ENCODE measurements around the gene HACL1.
A peak's percentile ranks its signal among the peaks of the same experiment; 100 is the strongest.
"Not testable (repeated sequence)": the region's sequence is repeated elsewhere in the genome, so short reads cannot be mapped to it uniquely, and the experiment has no call there.

The HACL1 gene

DNA sequence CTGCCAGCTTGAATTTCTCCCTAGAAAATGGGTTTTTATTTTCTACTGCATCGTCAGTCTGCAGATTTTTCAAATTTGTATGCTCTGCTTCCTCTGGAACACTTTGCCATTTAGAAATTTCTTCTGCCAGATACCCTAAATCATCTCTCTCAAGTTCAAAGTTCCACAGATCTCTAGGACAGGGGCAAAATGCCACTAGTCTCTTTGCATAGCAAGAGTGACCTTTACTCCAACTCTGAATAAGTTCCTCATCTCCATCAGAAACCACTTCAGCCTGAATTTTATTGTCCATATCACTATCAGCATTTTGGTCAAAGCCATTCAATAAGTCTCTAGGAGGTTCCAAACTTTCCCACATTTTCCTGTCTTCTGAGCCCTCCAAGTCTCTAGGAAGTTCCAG, 3.2 kb upstream of the HACL1 start:
- not testable (repeated sequence) for H3K9me3 ChIP-seq (ENCODE audit: control insufficient read depth, insufficient read depth, low read length); H3K4me3 ChIP-seq (ENCODE audit: low read depth, low read length); H3K9ac ChIP-seq (ENCODE audit: low read depth, low read length); H3K27me3 ChIP-seq (ENCODE audit: control insufficient read depth, insufficient read depth, low read length); H3K27ac ChIP-seq (ENCODE audit: low read depth, low read length); H3K36me3 ChIP-seq (ENCODE audit: control insufficient read depth, insufficient read depth, low read length)
- H3K4me1 ChIP-seq (ENCODE audit: control insufficient read depth, insufficient read depth, low read length), result peaks cover 11% of the 10 kb centered on the region; the same call in 1 of the 2 replicates

DNA sequence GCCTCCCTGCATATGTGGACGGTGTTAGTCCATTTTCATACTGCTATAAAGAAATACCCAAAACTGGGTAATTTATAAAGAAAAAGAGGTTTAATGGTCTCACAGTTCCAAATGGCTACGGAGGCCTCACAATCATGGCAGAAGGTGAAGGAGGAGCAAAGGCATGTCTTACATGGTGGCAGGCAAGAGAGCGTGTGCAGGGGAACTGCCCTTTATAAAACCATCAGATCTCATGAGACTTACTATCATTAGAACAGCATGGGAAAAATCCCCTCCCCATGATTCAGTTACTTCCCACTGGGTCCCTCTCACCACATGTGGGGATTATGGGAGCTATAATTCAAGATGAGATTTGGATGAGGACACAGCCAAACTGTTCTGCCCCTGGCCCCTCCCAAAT, 1.4 kb upstream of the HACL1 start:
- peak overlapping the region; percentile 91 for H3K4me3 ChIP-seq (ENCODE audit: low read depth, low read length)
- not testable (repeated sequence) for H3K9ac ChIP-seq (ENCODE audit: low read depth, low read length); H3K9me3 ChIP-seq (ENCODE audit: control insufficient read depth, insufficient read depth, low read length); H3K27ac ChIP-seq (ENCODE audit: low read depth, low read length); H3K27me3 ChIP-seq (ENCODE audit: control insufficient read depth, insufficient read depth, low read length)
- H3K4me1 ChIP-seq (ENCODE audit: control insufficient read depth, insufficient read depth, low read length), result peaks cover 11% of the 10 kb centered on the region; the same call in 1 of the 2 replicates
- H3K36me3 ChIP-seq (ENCODE audit: control insufficient read depth, insufficient read depth, low read length), result peaks cover 24% of the 10 kb centered on the region

DNA sequence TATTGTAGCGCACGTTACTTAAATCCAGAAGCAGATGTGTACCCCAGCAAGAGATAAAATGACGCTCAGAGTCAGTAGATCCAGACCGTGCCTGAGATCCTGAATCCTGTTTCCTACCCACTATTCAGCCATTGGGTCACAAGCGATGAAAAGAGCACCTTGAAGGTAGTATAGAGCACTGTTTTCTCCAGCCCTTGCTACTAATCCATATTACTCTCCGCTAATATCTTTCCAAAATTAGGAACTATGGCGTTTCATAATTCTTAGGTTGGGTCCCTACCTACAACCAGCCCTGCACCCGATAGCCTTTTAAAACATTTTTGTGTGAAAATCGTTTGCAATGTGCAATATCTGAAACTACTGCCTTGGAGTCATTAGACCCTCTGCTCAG, 772 bp upstream of the HACL1 start:
- Histone ChIP-seq H3K9me3 (ENCODE audit: control insufficient read depth, insufficient read depth, low read length) (no peaks in the 10 kb centered on the region), H3K27ac (ENCODE audit: low read depth, low read length) (peak overlapping the region; percentile 98), H3K36me3 (ENCODE audit: control insufficient read depth, insufficient read depth, low read length) (peaks cover 31% of the 10 kb centered on the region), H3K27me3 (ENCODE audit: control insufficient read depth, insufficient read depth, low read length) (no peaks in the 10 kb centered on the region), H3K4me1 (ENCODE audit: control insufficient read depth, insufficient read depth, low read length) (peaks cover 6% of the 10 kb centered on the region; the same call in 1 of the 2 replicates), H3K9ac (ENCODE audit: low read depth, low read length) (peak overlapping the region; percentile 92), H3K4me3 (ENCODE audit: low read depth, low read length) (peak overlapping the region; percentile 91)

DNA sequence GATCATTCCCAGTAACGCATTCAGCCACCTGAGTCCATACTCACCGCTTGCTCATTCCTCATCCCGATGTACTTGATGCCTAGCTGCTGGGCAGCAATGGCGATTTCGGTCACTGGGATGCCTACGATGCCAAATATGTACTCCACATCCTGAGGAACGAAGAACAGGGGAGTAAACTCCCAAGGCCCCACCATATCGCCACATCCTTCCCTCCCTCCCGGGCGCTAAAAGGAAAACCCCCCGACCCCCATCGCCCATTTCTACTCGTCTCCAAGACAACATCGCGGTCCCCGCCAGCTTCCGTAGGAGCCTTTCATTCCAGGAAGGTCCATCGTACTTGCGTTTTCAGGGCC, 347 bp downstream of the HACL1 start:
- Histone ChIP-seq H3K27ac (ENCODE audit: low read depth, low read length) (peak overlapping the region; percentile 98), H3K36me3 (ENCODE audit: control insufficient read depth, insufficient read depth, low read length) (peaks cover 41% of the 10 kb centered on the region), H3K27me3 (ENCODE audit: control insufficient read depth, insufficient read depth, low read length) (no peaks in the 10 kb centered on the region), H3K4me3 (ENCODE audit: low read depth, low read length) (peak overlapping the region; percentile 91), H3K9me3 (ENCODE audit: control insufficient read depth, insufficient read depth, low read length) (no peaks in the 10 kb centered on the region), H3K4me1 (ENCODE audit: control insufficient read depth, insufficient read depth, low read length) (no peaks in the 10 kb centered on the region), H3K9ac (ENCODE audit: low read depth, low read length) (peak overlapping the region; percentile 80)

DNA sequence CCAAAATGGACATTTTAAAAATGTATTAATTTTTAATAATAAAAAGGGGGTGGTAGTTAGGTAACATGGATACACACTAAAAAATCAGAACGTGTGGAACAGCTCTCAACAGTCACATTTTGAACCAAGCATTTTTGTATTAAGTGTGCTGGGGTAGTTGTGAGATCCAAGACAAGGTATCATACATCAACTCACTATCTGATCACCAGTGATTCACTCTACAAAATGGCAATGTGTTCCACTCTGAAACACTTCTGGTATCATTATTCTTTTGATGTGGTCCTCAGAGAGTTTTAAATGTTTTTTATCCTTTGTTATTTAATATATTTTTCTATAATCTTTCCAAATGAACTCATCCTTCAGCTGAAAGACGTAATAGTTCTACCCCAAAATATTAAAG, 5.4 kb downstream of the HACL1 start:
- peaks cover 63% of the 10 kb centered on the region for H3K36me3 ChIP-seq (ENCODE audit: control insufficient read depth, insufficient read depth, low read length)
- H3K4me3 ChIP-seq (ENCODE audit: low read depth, low read length), result no peak overlapping the region
- H3K9me3 ChIP-seq (ENCODE audit: control insufficient read depth, insufficient read depth, low read length), result 0 out of 2 replicates have a peak, but pooled peaks cover 2% of the 10 kb centered on the region
- no peak overlapping the region for H3K27ac ChIP-seq (ENCODE audit: low read depth, low read length)
- no peaks in the 10 kb centered on the region for H3K4me1 ChIP-seq (ENCODE audit: control insufficient read depth, insufficient read depth, low read length)
- no peaks in the 10 kb centered on the region for H3K27me3 ChIP-seq (ENCODE audit: control insufficient read depth, insufficient read depth, low read length)
- H3K9ac ChIP-seq (ENCODE audit: low read depth, low read length), result no peak overlapping the region

DNA sequence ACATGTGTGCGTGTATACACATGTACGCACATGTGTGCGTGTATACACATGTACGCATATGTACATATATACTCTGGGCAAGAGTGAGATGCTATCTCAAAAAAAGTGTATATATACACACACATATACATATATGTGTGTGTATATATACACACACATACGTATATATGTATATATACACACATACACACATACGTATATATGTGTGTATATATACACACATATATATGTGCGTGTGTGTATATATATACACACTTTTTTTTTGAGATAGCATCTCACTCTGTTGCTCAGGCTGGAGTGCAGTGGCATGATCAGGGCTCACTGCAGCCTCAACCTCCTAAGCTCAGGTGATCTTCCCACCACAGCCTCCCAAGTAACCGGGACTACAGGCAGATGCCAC, 8.4 kb downstream of the HACL1 start:
- no peak overlapping the region for H3K9ac ChIP-seq (ENCODE audit: low read depth, low read length)
- no peak overlapping the region for H3K27ac ChIP-seq (ENCODE audit: low read depth, low read length)
- H3K9me3 ChIP-seq (ENCODE audit: control insufficient read depth, insufficient read depth, low read length), result 0 out of 2 replicates have a peak, but pooled peaks cover 2% of the 10 kb centered on the region
- peaks cover 63% of the 10 kb centered on the region for H3K36me3 ChIP-seq (ENCODE audit: control insufficient read depth, insufficient read depth, low read length)
- H3K4me3 ChIP-seq (ENCODE audit: low read depth, low read length), result no peak overlapping the region
- no peaks in the 10 kb centered on the region for H3K4me1 ChIP-seq (ENCODE audit: control insufficient read depth, insufficient read depth, low read length)
- no peaks in the 10 kb centered on the region for H3K27me3 ChIP-seq (ENCODE audit: control insufficient read depth, insufficient read depth, low read length)

DNA sequence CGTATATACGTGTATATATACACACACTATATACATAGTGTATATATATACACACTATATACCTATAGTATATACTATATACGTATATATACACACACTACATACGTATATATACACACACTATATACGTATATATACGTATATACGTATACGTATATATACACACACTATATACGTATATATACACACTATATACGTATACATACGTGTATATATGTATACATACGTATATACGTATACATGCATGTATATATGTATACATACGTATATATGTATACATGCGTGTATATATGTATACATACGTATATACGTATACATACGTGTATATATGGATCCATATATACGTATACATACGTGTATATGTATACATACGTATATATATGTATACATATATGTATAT, 9.4 kb downstream of the HACL1 start:
- Histone ChIP-seq H3K27ac (ENCODE audit: low read depth, low read length) (no peak overlapping the region), H3K9me3 (ENCODE audit: control insufficient read depth, insufficient read depth, low read length) (0 out of 2 replicates have a peak, but pooled peaks cover 2% of the 10 kb centered on the region), H3K9ac (ENCODE audit: low read depth, low read length) (no peak overlapping the region), H3K4me1 (ENCODE audit: control insufficient read depth, insufficient read depth, low read length) (no peaks in the 10 kb centered on the region), H3K36me3 (ENCODE audit: control insufficient read depth, insufficient read depth, low read length) (peaks cover 57% of the 10 kb centered on the region), H3K27me3 (ENCODE audit: control insufficient read depth, insufficient read depth, low read length) (no peaks in the 10 kb centered on the region), H3K4me3 (ENCODE audit: low read depth, low read length) (no peak overlapping the region)

DNA sequence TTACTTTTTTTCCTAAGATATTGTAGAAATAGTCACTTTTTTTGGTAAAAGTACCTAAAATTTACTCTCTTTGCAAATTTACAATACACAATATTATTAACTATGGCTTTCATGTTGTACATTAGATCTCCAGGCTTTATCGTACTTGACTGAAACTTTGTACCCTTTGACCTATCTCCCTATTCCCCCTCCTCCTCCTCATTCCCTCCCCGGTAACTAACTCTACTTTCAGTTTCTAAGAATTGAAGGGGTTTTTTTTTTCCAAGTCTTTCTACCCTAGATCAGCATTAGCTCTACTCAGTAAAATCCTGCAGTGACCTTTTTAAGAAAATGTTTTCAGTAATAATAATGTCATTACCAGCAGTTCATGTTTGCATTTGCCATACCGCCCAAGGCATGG, 10.1 kb downstream of the HACL1 start:
- Histone ChIP-seq H3K9me3 (ENCODE audit: control insufficient read depth, insufficient read depth, low read length) (0 out of 2 replicates have a peak, but pooled peaks cover 2% of the 10 kb centered on the region), H3K4me3 (ENCODE audit: low read depth, low read length) (no peak overlapping the region), H3K27me3 (ENCODE audit: control insufficient read depth, insufficient read depth, low read length) (no peaks in the 10 kb centered on the region), H3K4me1 (ENCODE audit: control insufficient read depth, insufficient read depth, low read length) (no peaks in the 10 kb centered on the region), H3K9ac (ENCODE audit: low read depth, low read length) (no peak overlapping the region), H3K36me3 (ENCODE audit: control insufficient read depth, insufficient read depth, low read length) (peaks cover 58% of the 10 kb centered on the region), H3K27ac (ENCODE audit: low read depth, low read length) (no peak overlapping the region)

DNA sequence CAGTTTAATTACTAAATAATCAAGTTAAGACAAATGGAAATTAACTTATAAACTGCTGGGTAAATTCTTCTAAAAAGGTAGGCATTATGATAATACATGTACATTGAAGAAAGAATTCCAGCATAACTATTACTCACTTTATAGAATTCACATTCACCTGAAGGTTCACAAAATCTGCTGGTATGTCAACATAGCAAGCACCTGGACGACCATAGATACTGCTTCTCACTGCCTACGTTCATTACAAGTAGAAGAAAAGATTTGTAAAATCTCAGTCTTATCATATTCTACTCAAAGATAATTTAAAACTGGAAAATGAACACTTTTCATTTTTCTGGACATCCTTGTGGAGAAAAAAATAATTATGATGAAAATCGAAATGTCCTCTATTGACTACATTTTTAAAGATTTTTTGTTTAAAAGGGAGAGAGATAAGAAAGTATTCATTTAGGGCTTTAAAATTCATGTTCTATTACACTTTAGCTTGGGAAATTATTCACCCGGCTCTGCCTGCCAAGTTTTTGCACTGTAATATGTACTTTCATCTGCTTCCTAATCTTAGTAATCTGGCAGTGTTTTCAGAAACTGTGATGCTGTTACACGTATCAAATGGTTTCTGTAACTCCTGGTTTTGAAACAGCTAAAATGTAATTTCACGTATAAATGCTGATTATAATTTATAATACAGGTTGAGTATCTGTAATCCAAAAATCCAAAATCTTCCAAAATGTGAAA, 16.1 kb downstream of the HACL1 start:
- H3K27ac ChIP-seq (ENCODE audit: low read depth, low read length), result no peak overlapping the region
- H3K27me3 ChIP-seq (ENCODE audit: control insufficient read depth, insufficient read depth, low read length), result no peaks in the 10 kb centered on the region
- no peak overlapping the region for H3K9ac ChIP-seq (ENCODE audit: low read depth, low read length)
- no peaks in the 10 kb centered on the region for H3K9me3 ChIP-seq (ENCODE audit: control insufficient read depth, insufficient read depth, low read length)
- H3K4me1 ChIP-seq (ENCODE audit: control insufficient read depth, insufficient read depth, low read length), result no peaks in the 10 kb centered on the region
- no peak overlapping the region for H3K4me3 ChIP-seq (ENCODE audit: low read depth, low read length)
- H3K36me3 ChIP-seq (ENCODE audit: control insufficient read depth, insufficient read depth, low read length), result peaks cover 80% of the 10 kb centered on the region

DNA sequence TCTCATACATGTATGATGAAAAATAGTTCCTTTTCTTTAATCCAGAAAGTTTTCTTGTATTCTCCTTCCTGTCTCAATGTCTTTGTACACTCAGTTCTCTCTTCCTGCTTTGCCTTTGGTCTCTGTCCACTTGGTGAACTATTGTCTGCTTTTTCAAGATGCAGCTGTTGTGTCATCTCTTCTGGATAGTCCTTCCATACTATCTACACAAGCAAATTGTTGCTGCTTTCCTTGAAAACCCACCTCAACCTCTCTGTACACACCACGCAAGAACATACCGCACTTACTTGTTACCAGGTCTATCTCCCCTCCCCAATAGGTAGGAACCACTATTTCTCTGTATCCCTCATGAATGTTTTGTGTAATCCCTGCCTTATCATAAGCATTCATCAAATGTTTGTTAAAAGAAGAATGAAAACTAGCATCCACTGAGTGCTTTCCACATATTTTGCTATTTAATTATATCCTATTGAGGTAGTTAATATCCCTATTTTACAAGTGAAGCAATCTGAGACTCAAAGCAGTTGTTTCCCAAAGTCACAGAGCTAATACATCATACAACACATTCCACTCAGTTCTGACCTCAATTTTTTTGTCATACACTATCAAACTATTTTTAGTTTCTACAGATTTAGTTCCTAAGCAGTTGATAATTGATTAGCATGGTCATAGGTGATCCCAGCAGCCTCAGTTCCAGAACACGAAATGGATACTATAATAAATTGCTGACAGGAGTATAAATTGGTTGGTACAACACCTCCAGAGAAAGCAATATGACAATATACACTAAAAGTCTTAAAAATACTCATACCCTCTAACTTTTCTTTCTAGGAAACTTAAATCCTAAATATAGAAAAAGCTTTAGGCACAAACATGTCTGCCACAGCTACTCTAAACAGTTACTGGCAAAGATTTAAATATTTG, 19.6 kb downstream of the HACL1 start:
- H3K4me1 ChIP-seq (ENCODE audit: control insufficient read depth, insufficient read depth, low read length), result no peaks in the 10 kb centered on the region
- no peaks in the 10 kb centered on the region for H3K27me3 ChIP-seq (ENCODE audit: control insufficient read depth, insufficient read depth, low read length)
- H3K4me3 ChIP-seq (ENCODE audit: low read depth, low read length), result no peak overlapping the region
- no peak overlapping the region for H3K9ac ChIP-seq (ENCODE audit: low read depth, low read length)
- no peaks in the 10 kb centered on the region for H3K9me3 ChIP-seq (ENCODE audit: control insufficient read depth, insufficient read depth, low read length)
- peaks cover 83% of the 10 kb centered on the region for H3K36me3 ChIP-seq (ENCODE audit: control insufficient read depth, insufficient read depth, low read length)
- H3K27ac ChIP-seq (ENCODE audit: low read depth, low read length), result no peak overlapping the region

DNA sequence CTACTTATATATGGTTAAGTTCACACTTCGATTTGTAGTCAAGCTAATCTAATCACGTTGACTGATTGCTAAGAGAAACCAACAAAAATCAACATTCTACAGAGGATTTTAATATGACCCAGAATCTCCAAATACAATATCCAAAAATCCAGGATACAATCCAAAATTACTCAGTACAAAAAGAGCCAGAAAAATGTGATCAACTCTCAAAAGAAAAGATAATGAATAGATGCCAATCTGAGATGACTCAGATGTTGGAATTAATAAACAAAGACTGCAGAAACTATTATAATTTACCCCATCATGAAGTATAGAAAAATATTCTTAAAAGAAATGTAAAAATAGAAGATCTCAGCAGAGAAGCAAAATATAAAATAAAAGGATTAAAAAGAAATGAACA, 22.3 kb downstream of the HACL1 start:
- Histone ChIP-seq H3K9me3 (ENCODE audit: control insufficient read depth, insufficient read depth, low read length) (no peaks in the 10 kb centered on the region), H3K27me3 (ENCODE audit: control insufficient read depth, insufficient read depth, low read length) (no peaks in the 10 kb centered on the region), H3K4me1 (ENCODE audit: control insufficient read depth, insufficient read depth, low read length) (no peaks in the 10 kb centered on the region), H3K27ac (ENCODE audit: low read depth, low read length) (no peak overlapping the region), H3K36me3 (ENCODE audit: control insufficient read depth, insufficient read depth, low read length) (peaks cover 72% of the 10 kb centered on the region), H3K9ac (ENCODE audit: low read depth, low read length) (no peak overlapping the region), H3K4me3 (ENCODE audit: low read depth, low read length) (no peak overlapping the region)
